Measurements from ENCODE around the gene LRP10. TPM values are rescaled to one million over a fixed set of nuclear protein-coding genes. Genes with fewer than 3 reads are reported as not detected.
A peak's percentile ranks its signal among the peaks of the same experiment; 100 is the strongest.

Gene LRP10
- total RNA-seq, 1 experiment from 2014 or later, result 42.7 TPM

DNA sequence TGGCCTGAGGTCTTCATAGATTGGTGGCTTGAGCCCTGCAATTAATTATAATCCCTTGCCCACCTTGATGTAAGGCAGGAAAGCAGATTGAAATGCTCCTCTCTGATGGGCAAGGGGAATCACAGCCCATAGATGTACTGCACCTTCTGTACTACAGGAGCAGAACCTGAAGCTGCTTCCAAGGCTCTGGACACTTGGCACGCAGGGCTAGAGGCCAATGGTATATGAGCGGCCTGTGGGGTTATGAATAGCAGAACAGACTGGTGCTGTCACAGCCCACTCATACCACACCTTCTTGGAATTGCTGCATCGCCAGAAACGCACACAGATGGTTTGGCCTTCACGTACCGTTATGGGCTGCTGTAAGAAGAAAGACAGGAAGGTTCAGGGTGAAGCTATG, 49.2 kb downstream of the LRP10 start:
- peak overlapping the region; percentile 58; the same call in 1 of the 2 replicates for H3K27ac ChIP-seq (ENCODE audit: low read depth, low read length)
- H3K36me3 ChIP-seq (ENCODE audit: control insufficient read depth in 1 of 2, insufficient read depth in 2 of 2, low read length in 2 of 2), result peaks cover 36 to 45% of the 10 kb centered on the region in 2 experiments
- peaks cover 38% of the 10 kb centered on the region for H3K79me2 ChIP-seq (ENCODE audit: insufficient read depth, low read length)
- no peaks in the 10 kb centered on the region for H4K20me1 ChIP-seq (ENCODE audit: insufficient read depth)
- intact Hi-C loops (cut with micrococcal nuclease), result no loop called here
- H3K4me3 ChIP-seq (replicated peaks in 1 of 2; ENCODE audit: low read depth in 1 of 2, low read length in 2 of 2), result no peak overlapping the region
- TF ChIP-seq JUND (IDR thresholded peaks at IDR 0.05) (no peak), EGR1 (IDR thresholded peaks at IDR 0.05; ENCODE audit: low read depth) (no peak), CBX3 (IDR thresholded peaks at IDR 0.05; ENCODE audit: low read depth) (no peak), SIN3A (IDR thresholded peaks at IDR 0.05; ENCODE audit: low read depth) (no peak)
- TF ChIP-seq, protein P1, sequence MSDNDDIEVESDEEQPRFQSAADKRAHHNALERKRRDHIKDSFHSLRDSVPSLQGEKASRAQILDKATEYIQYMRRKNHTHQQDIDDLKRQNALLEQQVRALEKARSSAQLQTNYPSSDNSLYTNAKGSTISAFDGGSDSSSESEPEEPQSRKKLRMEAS (IDR thresholded peaks at IDR 0.05), result no peak
- no peaks in the 10 kb centered on the region for H3K27me3 ChIP-seq (ENCODE audit: insufficient read depth, low read length)
- H2AFZ ChIP-seq (ENCODE audit: low read depth, low read length, poor library complexity, severe bottlenecking), result no peak overlapping the region
- H3K9me3 ChIP-seq (ENCODE audit: control insufficient read depth in 1 of 2, insufficient read depth in 1 of 2, low read depth in 1 of 2, low read length in 2 of 2), result no peaks in the 10 kb centered on the region
- ATAC-seq, result no peak
- no peak overlapping the region for H3K4me2 ChIP-seq (ENCODE audit: low read length)
- no peak overlapping the region for H3K9ac ChIP-seq (ENCODE audit: low read length)
- CTCF ChIA-PET, result interaction anchor here (3.0 kb wide), 1 partner anchor 9 kb away, joined by 18 read pairs; the partner anchor contains the start of gene PRMT5
- H3K4me1 ChIP-seq (ENCODE audit: control insufficient read depth in 1 of 2, insufficient read depth in 2 of 2, low read length in 2 of 2), result peaks cover 9 to 30% of the 10 kb centered on the region in 2 experiments
- POLR2A ChIA-PET, result interaction anchor here (4.8 kb wide), 1 partner anchor 10 kb away, joined by 29 read pairs; the partner anchor contains the start of gene PRMT5
- no TSS peak for BruUV-seq (replicated peaks)
- no peak for DNase-seq (ENCODE audit: low read depth, low spot score)
- H3K9me2 ChIP-seq (ENCODE audit: insufficient read depth), result no peaks in the 10 kb centered on the region
- RAD21 ChIA-PET (ENCODE audit: low non-redundant PET in 1 of 2, low total read pairs in 2 of 2, uncharacterized antibody in 2 of 2, unreplicated experiment in 2 of 2), result no interaction called here

- peaks cover 9 to 41% of the 10 kb centered on the region in 2 experiments for H3K4me1 ChIP-seq (ENCODE audit: control insufficient read depth in 1 of 2, insufficient read depth in 2 of 2, low read length in 2 of 2)
- H2AFZ ChIP-seq (ENCODE audit: low read depth, low read length, poor library complexity, severe bottlenecking), result no peak overlapping the region
- H3K9ac ChIP-seq (ENCODE audit: low read length), result no peak overlapping the region
- no peaks in the 10 kb centered on the region for H3K9me2 ChIP-seq (ENCODE audit: insufficient read depth)
- TF ChIP-seq FOSL1 (IDR thresholded peaks at IDR 0.05; ENCODE audit: low read depth), result no peak
- TF ChIP-seq CBX3 (IDR thresholded peaks at IDR 0.05; ENCODE audit: low read depth), result no peak
- no peak for TF ChIP-seq JUND (IDR thresholded peaks at IDR 0.05)
- no peak for TF ChIP-seq EGR1 (IDR thresholded peaks at IDR 0.05; ENCODE audit: low read depth)
- TF ChIP-seq ZNF274 (IDR thresholded peaks at IDR 0.05; ENCODE audit: low read depth, low read length), result no peak
- TF ChIP-seq POLR2A (IDR thresholded peaks at IDR 0.05; ENCODE audit: borderline replicate concordance, extremely low read depth, insufficient read depth, insufficient read length), result no peak
- TF ChIP-seq SIN3A (IDR thresholded peaks at IDR 0.05; ENCODE audit: low read depth), result no peak
- TF ChIP-seq POLR2AphosphoS5 (IDR thresholded peaks at IDR 0.05; ENCODE audit: low read depth, low read length), result no peak
- no peak for TF ChIP-seq EZH2phosphoT487 (IDR thresholded peaks at IDR 0.05; ENCODE audit: borderline replicate concordance)
- TF ChIP-seq, protein P1 (IDR thresholded peaks at IDR 0.05), result no peak
- CTCF ChIA-PET, result no interaction called here
- peak overlapping the region; percentile 0; the same call in 1 of the 2 replicates for H3K27ac ChIP-seq (ENCODE audit: low read depth, low read length)
- POLR2A ChIA-PET, result interaction anchor here (1.0 kb wide), 1 partner anchor 33 kb away, joined by 3 read pairs; no protein-coding TSS in a partner anchor
- RAD21 ChIA-PET (ENCODE audit: low non-redundant PET in 1 of 2, low total read pairs in 2 of 2, uncharacterized antibody in 2 of 2, unreplicated experiment in 2 of 2), result no interaction called here
- H3K4me3 ChIP-seq (replicated peaks in 1 of 2; ENCODE audit: low read depth in 1 of 2, low read length in 2 of 2), result no peak overlapping the region
- intact Hi-C loops (cut with micrococcal nuclease), result no loop called here
- no peaks in the 10 kb centered on the region for H3K27me3 ChIP-seq (ENCODE audit: insufficient read depth, low read length)
- no peaks in the 10 kb centered on the region for H4K20me1 ChIP-seq (ENCODE audit: insufficient read depth)
- peaks cover 38% of the 10 kb centered on the region for H3K79me2 ChIP-seq (ENCODE audit: insufficient read depth, low read length)
- DNase-seq (ENCODE audit: low read depth, low spot score), result no peak
- no peak for ATAC-seq
- H3K36me3 ChIP-seq (ENCODE audit: control insufficient read depth in 1 of 2, insufficient read depth in 2 of 2, low read length in 2 of 2), result peaks cover 44 to 55% of the 10 kb centered on the region in 2 experiments
- BruUV-seq (replicated peaks), result no TSS peak
- no peak overlapping the region for H3K4me2 ChIP-seq (ENCODE audit: low read length)
- no peaks in the 10 kb centered on the region for H3K9me3 ChIP-seq (ENCODE audit: control insufficient read depth in 1 of 2, insufficient read depth in 1 of 2, low read depth in 1 of 2, low read length in 2 of 2)
Measured at GRCh38 chr14:22922294-22922693, 50.8 kb downstream of the LRP10 start.
